HG03354 (cell line): ENCODE data around the gene AGBL5.
A peak's percentile ranks its signal among the peaks of the same experiment; 100 is the strongest.

ENCODE experiments used
- ATAC-seq: cut with Tn5 transposase; IDR thresholded peaks from one replicate; pipeline ENCODE4 v1.9.1; 2021; ENCODE audit warnings: mild to moderate bottlenecking; ENCODE audit not compliant: unreplicated experiment, poor library complexity, severe bottlenecking

Gene AGBL5, protein sequence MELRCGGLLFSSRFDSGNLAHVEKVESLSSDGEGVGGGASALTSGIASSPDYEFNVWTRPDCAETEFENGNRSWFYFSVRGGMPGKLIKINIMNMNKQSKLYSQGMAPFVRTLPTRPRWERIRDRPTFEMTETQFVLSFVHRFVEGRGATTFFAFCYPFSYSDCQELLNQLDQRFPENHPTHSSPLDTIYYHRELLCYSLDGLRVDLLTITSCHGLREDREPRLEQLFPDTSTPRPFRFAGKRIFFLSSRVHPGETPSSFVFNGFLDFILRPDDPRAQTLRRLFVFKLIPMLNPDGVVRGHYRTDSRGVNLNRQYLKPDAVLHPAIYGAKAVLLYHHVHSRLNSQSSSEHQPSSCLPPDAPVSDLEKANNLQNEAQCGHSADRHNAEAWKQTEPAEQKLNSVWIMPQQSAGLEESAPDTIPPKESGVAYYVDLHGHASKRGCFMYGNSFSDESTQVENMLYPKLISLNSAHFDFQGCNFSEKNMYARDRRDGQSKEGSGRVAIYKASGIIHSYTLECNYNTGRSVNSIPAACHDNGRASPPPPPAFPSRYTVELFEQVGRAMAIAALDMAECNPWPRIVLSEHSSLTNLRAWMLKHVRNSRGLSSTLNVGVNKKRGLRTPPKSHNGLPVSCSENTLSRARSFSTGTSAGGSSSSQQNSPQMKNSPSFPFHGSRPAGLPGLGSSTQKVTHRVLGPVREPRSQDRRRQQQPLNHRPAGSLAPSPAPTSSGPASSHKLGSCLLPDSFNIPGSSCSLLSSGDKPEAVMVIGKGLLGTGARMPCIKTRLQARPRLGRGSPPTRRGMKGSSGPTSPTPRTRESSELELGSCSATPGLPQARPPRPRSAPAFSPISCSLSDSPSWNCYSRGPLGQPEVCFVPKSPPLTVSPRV

DNA sequence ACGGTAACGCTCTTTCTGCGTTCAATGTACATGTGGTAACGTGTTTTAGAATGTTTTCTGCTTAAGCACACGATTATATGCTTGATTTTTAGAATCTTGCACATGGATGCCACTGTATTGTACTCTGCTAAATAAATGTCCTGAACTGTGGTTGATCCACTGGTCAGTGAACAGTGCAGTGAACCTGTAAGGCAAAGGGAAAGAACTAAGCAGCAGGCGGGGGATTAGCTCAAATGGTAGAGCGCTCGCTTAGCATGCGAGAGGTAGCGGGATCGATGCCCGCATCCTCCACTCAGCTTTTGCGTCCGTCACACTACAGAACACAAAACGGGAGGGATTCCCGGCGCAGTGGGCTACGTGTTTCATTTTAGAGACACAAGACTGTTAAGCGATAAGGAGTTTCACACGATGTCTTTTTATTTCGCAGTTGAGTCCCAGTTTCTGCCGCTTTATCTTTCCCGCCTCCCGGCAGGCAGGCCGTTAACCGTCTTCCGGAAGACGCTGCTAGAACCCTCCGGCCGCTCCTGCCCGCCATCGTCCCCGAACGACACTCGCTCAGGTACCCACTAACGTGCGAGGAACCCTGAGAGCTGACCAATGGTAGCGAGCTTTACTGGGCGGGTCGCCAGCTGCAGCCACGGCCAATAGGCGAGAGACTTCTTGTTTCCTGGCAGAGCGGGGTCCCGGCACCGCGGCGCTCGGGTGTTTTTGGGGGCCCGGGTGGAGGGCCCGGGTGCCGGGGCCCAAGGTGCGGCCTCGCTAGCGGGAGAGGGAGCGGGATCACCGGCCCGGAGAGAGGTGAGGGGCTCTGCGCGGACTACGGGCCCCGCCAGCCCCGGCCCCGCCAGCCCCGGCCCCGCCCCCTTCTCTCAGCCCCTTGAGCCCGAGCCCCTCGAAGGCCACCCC is at the start of gene AGBL5:
TSS of gene AGBL5 (plus strand) at position 673 of the 906 bp plus-strand sequence. CDS start 1,291 bp downstream, outside the sequence.
- peak; percentile 77 for ATAC-seq

- no peak for ATAC-seq
Observed at GRCh38 chr2:27001950-27002349, 49.5 kb upstream of the AGBL5 start.

DNA sequence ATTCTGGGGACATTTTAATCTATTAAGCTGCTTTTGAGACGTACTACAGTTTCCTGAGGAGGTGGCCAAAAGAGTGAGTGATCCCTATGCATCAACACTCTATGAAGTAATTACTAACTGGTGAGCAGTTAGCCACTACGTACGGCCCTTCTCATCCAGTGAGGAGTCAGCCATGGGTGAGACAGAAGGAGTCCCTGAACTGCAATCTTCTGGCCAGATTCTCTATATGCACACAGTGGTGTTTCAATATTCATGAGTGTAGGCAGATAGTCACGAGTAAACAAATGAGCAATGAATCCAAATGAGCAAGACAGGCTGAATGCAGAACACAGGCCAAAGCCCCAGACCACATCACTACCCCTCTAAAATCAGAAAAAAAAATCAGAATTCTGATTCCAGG is 48.5 kb upstream of the AGBL5 start:
- ATAC-seq, result no peak

DNA sequence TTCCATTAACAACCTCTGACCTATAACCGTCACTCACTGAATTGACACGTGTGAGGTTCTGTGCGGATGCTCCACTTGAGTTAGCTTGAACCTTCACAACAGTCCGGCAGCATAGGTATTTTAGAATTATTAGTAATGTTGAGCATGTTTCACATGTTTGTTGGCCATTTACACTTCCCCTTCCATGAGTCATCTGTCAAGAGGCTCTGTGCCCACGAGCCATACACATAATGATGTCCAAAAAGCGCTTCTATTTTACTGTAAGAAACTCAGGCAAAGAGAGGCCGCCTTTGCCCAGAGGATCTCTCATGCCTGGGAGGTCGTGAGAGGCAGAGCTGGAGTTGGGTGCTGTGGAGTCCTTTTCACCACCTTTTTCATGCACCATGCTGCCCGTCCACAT is 47.6 kb upstream of the AGBL5 start:
- no peak for ATAC-seq

GRCh38 chr2:27006602-27007415 is 44.7 kb upstream of the AGBL5 start:
- no peak for ATAC-seq

DNA sequence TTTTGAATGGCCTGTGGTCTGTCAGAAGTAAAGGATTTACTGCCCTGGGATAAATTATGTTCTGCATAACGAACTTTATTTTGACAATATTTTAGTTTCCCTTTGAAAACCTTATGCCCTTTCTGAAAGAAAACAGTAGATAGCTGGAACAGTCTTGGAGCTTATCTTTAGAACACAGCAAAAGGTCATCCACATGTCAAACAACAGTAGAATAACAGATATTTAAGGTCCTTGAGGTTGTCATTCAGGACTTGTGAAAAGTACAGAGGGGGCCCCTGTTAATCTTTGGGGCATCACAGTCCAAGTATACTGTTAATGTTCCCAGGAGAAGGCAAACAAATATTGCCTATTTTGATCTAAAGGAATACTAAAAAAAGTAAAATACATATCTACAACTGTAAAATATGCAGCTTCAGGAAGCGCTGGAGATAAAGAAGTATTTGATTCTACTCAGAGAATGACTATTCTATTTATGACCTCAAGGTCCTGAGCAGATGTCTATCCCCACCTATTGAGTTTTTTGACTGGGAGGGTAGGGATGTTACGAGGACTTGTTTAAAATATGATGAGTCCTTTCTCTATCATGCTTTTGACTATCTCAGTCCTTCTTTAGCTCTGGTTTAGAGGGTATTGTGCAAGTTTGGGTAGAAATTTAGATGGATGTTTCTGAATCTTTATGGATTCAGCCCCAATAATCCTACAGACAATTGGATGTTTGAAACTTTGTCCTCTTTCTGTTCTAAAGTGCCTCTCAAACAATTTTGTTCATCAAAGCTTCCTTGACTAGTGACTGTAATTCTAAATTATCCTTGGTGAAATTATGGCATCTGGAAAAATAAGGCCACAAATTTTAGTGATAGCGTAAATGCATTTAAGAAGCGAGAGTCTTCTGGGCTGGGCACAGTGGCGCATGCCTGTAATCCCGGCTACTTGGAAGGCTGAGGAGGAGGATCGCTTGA is 43.8 kb upstream of the AGBL5 start:
- ATAC-seq, result no peak

DNA sequence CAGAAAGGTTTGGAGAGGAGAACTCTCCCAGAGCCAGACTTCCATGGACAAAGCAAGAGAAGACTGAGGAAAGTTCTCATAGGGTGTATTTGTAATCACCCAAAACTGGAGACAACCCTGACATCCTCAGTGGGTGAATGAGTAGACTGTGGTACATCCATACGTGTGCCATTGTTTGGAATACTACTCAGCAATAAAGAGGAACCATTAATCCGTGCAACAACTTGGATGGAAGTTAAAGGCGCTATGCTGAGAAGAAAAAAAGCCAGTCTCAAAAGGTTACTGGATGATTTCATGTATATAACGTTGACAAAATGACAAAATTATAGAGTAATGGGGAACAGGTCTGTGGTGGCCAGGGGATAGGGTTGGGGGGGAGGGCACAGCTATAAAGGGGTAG is 42.8 kb upstream of the AGBL5 start:
- no peak for ATAC-seq

DNA sequence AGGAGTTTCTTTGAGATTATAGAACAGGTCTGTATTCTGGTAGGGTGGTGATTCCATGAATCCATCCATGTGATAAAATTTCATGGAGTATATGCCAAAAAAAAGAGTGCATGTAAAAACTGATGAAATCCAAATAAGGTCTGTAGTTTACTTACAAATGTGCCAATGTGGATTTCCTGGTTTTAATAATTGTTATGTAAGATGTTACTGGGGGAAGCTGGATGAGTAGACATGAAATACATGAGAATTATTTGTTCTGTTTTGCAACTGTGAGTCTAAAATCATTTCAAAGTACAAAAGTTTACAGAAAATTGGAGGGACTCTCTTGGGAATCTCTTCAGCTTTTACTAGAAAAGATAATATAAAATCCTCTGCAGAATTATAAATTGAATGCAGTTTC is 42.4 kb upstream of the AGBL5 start:
- no peak for ATAC-seq

- no peak for ATAC-seq
Observed at GRCh38 chr2:27009716-27010115, 41.8 kb upstream of the AGBL5 start.

DNA sequence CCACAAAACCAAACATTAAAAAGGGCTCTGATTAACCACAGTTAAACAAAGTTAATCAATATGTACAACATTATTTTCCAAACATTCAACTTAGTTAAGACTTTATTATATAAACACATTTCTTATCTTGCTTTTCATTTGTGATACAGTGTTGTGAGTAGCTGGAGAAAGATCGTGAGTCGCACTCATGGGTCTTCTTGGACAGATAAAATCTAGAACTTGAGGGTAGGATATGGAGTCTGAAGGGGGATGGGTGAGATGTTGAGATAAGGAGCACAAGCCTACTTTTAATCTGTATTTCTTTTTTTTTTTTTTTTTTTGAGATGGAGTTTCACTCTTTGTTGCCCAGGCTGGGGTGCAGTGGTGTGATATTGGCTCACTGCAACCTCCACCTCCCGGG is 41.3 kb upstream of the AGBL5 start:
- no peak for ATAC-seq

- no peak for ATAC-seq
Observed at GRCh38 chr2:27013738-27014137, 37.7 kb upstream of the AGBL5 start.

DNA sequence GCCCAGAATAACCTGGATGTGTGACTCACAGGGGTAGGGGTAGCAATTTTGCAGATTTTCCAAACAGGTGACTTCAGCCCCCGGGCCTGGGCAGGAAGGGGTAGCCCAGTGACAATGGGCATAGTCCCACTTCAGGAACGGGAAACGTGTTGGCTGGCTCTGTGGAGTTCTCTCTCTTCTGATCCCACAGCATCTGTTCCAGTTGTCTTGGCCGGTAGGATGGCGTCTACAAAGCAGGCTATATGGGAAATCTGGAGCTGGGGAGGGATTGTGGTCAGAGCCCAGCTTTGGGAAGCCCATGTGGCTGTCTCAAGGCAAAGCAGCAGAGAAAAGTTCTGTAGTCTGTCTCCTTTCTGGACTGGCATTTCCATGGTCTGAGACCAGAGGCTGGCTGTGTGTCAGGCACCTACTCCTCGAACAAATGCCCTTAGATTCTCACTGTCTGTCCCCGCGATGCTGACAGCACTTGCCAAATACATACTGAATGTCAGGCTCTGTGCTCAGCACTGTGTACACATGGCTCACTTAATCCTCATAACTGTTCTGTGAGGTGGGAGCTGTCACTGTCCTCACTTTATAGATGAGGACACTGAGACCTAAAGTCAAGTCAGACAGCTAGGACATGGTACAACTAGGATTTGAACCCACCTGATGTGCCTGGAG is 36.6 kb upstream of the AGBL5 start:
- ATAC-seq, result no peak

DNA sequence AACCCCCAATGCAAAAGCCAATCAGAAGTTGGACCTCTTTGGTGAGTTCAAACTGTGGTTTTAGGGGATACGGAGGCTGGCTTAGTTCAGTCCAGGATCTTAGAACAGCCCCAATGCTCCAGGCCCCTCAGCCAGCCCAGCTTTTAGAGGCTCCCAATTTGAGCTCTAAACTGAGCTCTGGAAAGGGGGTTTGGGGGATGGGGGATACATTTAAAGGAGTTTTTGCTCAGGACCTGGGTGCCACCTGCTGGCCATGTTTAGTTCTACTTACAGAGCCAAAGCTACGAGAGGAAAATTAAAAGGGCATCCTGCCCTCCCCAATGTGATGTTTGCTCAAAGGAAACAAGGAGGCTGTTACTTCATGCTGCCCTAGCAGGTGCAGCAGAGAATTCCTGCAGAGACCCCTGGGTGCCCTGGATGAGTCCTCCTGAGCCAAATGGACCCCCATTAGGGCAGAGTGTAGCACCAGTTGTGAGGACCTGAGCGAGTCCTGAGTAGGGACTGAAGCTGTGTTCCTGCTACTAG is 34.6 kb upstream of the AGBL5 start:
- ATAC-seq, result no peak

GRCh38 chr2:27018142-27018541 is 33.3 kb upstream of the AGBL5 start:
- ATAC-seq, result no peak

DNA sequence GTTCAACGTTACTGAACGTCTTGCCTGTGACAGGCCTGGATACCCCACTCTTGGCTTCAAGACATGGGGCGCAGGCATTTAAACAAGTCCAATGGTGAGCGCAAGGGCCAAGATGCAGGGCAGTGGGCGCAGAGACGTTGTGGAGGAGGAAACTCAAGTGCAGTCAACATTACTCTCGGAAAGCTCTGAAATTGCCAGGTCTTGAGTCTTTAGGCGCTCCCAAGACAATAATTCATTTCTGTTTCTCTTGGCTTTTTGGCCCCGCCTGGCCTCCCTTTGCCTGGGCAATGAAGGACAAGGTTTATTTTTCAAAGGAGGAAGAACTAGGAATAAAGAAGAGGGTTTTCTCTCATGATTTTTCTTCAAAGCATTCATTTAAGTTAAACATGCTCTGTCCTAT is 32.0 kb upstream of the AGBL5 start:
- no peak for ATAC-seq

DNA sequence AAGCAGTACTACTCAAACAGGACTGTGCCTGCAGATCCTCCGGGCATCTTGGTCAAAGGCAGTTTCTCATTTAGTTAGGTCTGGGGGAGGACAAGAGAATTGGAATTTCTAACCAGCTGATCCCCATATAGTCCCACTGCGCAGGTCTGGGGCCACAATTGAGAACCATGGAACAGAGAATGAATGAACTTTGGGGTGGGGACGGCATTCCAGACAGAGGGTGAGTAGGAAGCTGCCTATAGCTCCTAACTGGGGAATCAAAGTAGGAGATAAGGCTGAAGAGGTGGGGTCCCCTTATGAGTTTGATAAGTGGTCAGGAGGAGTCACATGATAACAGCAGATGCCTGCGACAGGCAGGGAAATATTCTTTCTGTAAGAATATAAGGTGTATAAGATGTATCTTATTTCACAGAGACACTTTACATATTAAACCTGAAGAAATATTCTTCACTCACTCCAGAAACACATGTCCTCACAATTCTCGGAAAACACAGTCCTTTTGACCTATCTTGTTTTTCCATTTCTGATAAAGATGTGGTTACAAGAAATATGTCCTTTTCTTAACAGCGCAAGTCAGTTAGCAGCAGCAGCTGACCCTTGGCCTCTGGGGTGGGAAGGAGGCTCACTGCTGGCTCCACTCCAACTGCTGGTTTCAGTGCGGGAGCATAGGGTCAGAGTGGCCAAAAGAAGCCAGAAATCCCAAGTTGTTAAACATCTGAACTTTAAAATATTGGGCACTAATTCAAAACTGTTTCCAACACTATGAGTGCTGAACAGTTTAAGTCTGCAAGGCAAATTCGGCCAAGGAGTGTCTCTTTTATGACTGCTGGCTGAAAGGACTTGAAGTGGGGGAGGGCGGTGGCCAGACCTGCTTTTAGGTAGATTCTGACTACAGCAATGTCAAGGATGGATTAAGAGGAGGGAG is 31.3 kb upstream of the AGBL5 start:
- ATAC-seq, result no peak
